Loucy (cell line): ENCODE data around the gene VASN.

Source experiments
- CTCF ChIP-seq: fragments of 200-600 bp; sonication (generic); conservative IDR thresholded peaks from 2 replicates; pipeline ENCODE4 v1.5.1; 2014; ENCODE audit warnings: mild to moderate bottlenecking, antibody characterized with exemption, low read length
- EZH2phosphoT487 ChIP-seq: fragments of 200-600 bp; IDR thresholded peaks from 2 replicates; pipeline ENCODE4 v1.6.1; 2018; ENCODE audit warnings: antibody characterized with exemption, mild to moderate bottlenecking, moderate library complexity, borderline replicate concordance

- TF ChIP-seq CTCF (no peak), EZH2phosphoT487 (no peak)
Observed at GRCh38 chr16:4366016-4366415, 5.6 kb upstream of the VASN start.
